GM10847 (cell line): ENCODE measurements around the gene SMOC2.

Experiments
- POLR2A ChIP-seq: IDR thresholded peaks from 2 replicates; pipeline ENCODE4 v1.6.1; 2011; ENCODE audit not compliant: insufficient read length; ENCODE audit errors: extremely low read depth

The SMOC2 gene

GRCh38 chr6:168501561-168501960, 60.6 kb downstream of the SMOC2 start:
- TF ChIP-seq POLR2A = no peak

GRCh38 chr6:168504366-168504765, 63.4 kb downstream of the SMOC2 start:
- TF ChIP-seq POLR2A = no peak

- TF ChIP-seq POLR2A = no peak
These were observed 65.5 kb downstream of the SMOC2 start for GRCh38 chr6:168506460-168506859.

GRCh38 chr6:168507297-168507696, 66.3 kb downstream of the SMOC2 start:
- no peak for TF ChIP-seq POLR2A

- no peak for TF ChIP-seq POLR2A
These were observed 66.7 kb downstream of the SMOC2 start for GRCh38 chr6:168507730-168508129.

- no peak for TF ChIP-seq POLR2A
These were observed 67.9 kb downstream of the SMOC2 start for GRCh38 chr6:168508903-168509302.

- no peak for TF ChIP-seq POLR2A
These were observed 72.8 kb downstream of the SMOC2 start for GRCh38 chr6:168513766-168514165.

GRCh38 chr6:168514216-168514615, 73.2 kb downstream of the SMOC2 start:
- no peak for TF ChIP-seq POLR2A

- no peak for TF ChIP-seq POLR2A
These were observed 74.4 kb downstream of the SMOC2 start for GRCh38 chr6:168515376-168515775.

GRCh38 chr6:168516944-168517741, 76.2 kb downstream of the SMOC2 start:
- no peak for TF ChIP-seq POLR2A

GRCh38 chr6:168517742-168518347, 76.9 kb downstream of the SMOC2 start:
- TF ChIP-seq POLR2A = no peak

GRCh38 chr6:168518348-168518745, 77.4 kb downstream of the SMOC2 start:
- no peak for TF ChIP-seq POLR2A

- no peak for TF ChIP-seq POLR2A
These were observed 77.9 kb downstream of the SMOC2 start for GRCh38 chr6:168518867-168519266.

- TF ChIP-seq POLR2A = no peak
These were observed 79.2 kb downstream of the SMOC2 start for GRCh38 chr6:168520233-168520632.

GRCh38 chr6:168524571-168525001, 83.6 kb downstream of the SMOC2 start:
- no peak for TF ChIP-seq POLR2A

GRCh38 chr6:168525114-168525513, 84.1 kb downstream of the SMOC2 start:
- no peak for TF ChIP-seq POLR2A
